Measurements from ENCODE around the gene TAS1R1.

The TAS1R1 gene

DNA sequence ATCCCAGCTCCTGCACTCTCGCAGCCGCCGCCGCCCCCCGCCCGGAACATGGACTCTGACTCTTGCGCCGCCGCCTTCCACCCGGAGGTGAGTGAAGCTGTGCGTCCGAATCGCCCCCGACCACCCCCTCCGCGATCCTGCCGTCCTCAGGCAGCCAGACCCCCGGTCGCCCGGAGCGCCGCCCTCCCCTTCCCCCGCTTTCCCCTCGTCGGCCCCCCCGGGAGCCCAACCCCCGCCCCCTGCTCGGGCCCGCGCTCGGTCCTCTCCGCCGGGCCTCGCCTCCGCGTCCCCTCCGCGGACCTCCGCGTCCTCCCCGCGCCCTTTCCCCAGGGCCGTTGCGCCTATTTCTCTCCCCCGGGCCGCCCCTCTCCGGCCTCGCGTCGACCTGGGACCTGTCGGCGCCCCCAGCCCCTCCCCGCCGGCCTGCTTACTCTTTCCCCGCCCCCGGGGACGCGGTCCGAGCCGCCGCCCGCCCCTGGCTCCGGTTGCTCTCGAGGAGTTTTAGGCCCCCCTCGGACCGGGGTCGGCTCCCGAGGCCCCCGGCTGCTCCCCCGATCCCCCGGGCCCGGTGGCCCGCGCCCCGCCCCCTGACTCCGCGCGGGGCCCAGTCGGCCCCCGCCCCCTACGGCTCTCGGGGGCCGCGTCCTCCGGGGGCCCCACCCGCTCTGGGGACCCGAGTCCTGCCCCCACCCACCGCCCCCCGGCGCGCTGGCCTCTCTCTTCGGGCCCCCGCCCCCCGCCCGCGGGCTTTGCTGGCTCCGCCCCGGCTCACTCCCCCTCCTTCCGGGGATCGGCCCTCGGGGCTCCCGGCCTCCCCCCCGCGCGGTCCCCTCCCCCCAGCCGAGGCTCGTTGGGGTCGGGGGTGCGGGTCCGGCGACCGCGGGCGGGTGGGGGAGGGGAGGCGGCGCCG, 59.2 kb downstream of the TAS1R1 start:
- DNase-seq = peak; percentile 41

GRCh38 chr1:6614929-6615785, 60.0 kb downstream of the TAS1R1 start:
- no peak for DNase-seq

GRCh38 chr1:6619045-6619444, 63.9 kb downstream of the TAS1R1 start:
- no peak for DNase-seq

DNA sequence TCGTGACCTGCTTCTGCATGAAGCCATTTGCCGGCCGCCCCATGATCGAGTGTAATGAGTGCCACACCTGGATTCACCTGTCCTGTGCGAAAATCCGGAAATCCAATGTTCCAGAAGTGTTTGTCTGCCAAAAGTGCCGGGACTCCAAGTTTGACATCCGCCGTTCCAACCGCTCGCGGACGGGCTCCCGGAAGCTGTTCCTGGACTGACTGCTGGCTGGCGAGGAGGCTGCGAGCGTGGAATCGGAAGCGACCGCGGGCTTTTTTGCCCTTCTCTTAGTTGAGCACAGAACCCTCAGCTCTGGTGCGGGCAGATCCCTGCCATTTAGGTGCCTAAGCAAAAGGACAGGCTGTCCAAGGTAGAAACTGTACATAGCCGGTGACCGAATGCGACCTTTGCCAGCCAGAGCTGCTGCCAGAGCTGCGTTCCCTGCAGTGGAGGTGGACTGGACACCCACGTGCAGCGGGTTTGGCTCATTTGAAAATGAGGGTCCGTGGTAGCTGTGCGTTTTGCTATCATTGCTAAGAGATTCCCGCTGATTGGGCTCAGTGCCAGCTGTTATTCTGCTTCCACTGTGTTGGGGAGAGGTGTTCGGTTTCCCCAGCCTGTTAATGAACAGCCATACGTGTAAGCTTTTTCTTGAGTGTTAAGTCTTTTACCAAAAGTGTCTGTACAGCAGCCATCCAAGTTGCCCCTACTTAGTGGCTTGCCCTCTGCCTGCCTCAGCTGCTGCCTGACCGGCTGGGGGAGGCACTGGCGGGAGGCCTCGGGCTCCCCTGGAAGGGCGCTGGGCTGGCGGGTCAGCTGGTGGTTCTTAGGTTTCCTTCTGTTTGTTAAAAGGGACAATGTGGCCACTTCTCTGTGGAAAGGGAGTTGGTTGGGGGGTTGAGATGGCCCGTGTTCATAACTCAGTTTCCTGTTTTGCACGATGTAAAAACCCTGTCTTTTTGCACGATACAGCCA, 66.6 kb downstream of the TAS1R1 start:
- no peak for DNase-seq

DNA sequence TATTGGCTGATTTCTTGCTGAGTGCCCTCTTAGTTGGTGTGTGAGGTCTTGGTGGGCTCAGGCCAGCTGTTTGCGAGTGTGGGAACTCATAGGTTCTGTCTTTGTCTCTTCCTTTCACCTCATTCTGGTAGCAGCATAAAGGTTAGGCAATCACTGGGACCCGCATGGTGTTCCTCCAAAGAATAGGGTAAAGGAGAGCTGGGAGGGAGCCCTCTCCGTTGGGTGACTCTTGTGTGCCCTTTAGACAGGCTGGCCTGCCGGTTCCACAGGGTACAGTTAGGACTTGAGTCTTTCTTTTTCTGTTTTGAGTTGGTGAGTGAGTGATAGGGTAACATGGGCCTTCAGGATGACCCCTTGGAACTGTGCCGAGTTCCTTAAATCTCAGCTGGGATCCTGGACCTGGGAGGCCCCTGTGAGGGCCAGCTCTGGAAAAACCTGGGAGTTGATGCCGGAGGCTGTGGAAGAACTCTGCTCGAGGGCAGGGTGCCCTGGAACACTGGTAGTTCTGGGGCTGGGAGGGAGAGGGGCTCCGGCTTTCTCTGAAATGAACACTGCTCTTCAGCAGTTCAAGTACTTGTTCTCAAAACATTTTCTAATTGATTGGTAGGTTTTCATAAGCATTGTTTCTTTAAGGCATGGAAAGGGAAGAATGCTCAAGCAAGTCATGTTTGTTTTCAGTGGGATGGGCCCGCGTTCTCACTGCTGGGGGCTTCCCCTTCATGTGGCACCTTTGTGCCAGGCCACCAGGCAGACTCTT, 67.5 kb downstream of the TAS1R1 start:
- no peak for DNase-seq

DNA sequence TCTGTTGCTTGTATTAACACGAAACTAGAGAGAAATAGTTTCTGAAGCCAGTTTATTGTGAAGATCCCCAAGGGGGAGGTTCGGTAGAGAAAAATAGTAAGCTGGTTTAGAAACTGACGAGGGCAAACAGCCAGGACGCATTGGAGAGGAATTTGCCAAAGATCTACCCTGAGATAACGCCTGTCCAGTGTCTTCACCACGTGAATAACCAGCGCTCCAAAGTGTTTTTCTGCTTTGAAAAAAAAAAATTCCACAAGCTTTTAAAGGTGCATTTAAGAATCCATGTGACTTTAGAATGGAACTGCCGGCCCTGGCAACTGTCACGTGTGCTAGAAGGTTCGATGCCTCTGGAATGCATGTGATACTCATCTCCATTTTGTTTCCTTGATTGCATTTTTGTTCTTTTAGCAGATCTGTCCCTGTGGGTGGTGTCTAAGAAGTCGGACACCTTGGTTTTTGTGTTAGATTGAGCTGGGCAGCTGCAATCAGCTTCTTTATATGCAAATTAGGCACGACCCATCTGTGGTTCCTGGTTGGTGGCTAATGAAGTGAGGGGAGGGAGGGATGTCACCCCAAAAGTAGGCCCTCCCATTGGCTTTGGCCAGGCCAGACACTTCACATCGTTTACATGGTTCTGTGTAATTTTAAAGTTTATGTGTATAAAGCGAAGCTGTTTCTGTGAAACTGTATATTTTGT, 68.3 kb downstream of the TAS1R1 start:
- DNase-seq = no peak

GRCh38 chr1:6624710-6625583, 69.8 kb downstream of the TAS1R1 start, which contains the start of gene THAP3:
THAP3 (plus strand) TSS chr1:6624868; CDS start chr1:6625219, 351 bp downstream.
- DNase-seq = peak; percentile 93

GRCh38 chr1:6625584-6626149, 70.6 kb downstream of the TAS1R1 start:
- no peak for DNase-seq

GRCh38 chr1:6627031-6627430, 71.9 kb downstream of the TAS1R1 start:
- no peak for DNase-seq

- no peak for DNase-seq
Measured at GRCh38 chr1:6627841-6628545, 72.9 kb downstream of the TAS1R1 start.

- DNase-seq = no peak
Measured at GRCh38 chr1:6628971-6629479, 73.9 kb downstream of the TAS1R1 start.

Data from activated CD4-positive, alpha-beta T cell treated with anti-CD3 and anti-CD28 coated beads, Interleukin-2, amount 50 U/mL, for 1 hour (primary cell).